ENCODE measurements around the gene SPOP. TPM values are rescaled to one million over a fixed set of nuclear protein-coding genes. Genes with fewer than 3 reads are reported as not detected.
A peak's percentile ranks its signal among the peaks of the same experiment; 100 is the strongest.

Gene SPOP
- total RNA-seq, 1 experiment from 2014 or later = 63.8 TPM

- DNase-seq (ENCODE audit: low read depth) = peak; percentile 34
Measured at GRCh38 chr17:49588726-49589576, 88.9 kb downstream of the SPOP start.

GRCh38 chr17:49588312-49588711 lies 89.6 kb downstream of the SPOP start:
- no peak for DNase-seq (ENCODE audit: low read depth)

GRCh38 chr17:49587366-49588073 lies 90.4 kb downstream of the SPOP start:
- DNase-seq (ENCODE audit: low read depth) = no peak

GRCh38 chr17:49585422-49586027 lies 92.4 kb downstream of the SPOP start:
- DNase-seq (ENCODE audit: low read depth) = no peak

- DNase-seq (ENCODE audit: low read depth) = no peak
Measured at GRCh38 chr17:49583889-49584288, 94.0 kb downstream of the SPOP start.

GRCh38 chr17:49583226-49583625 lies 94.7 kb downstream of the SPOP start:
- no peak for DNase-seq (ENCODE audit: low read depth)

- DNase-seq (ENCODE audit: low read depth) = peak; percentile 73
Measured at GRCh38 chr17:49582789-49583188, 95.1 kb downstream of the SPOP start.

- DNase-seq (ENCODE audit: low read depth) = no peak
Measured at GRCh38 chr17:49582055-49582722, 95.7 kb downstream of the SPOP start.

- DNase-seq (ENCODE audit: low read depth) = no peak
Measured at GRCh38 chr17:49581648-49581998, 96.3 kb downstream of the SPOP start.

- no peak for DNase-seq (ENCODE audit: low read depth)
Measured at GRCh38 chr17:49580981-49581647, 96.8 kb downstream of the SPOP start.

GRCh38 chr17:49580055-49580721 lies 97.7 kb downstream of the SPOP start:
- DNase-seq (ENCODE audit: low read depth) = no peak

GRCh38 chr17:49579522-49579921 lies 98.4 kb downstream of the SPOP start:
- no peak for DNase-seq (ENCODE audit: low read depth)

- DNase-seq (ENCODE audit: low read depth) = no peak
Measured at GRCh38 chr17:49578952-49579500, 98.9 kb downstream of the SPOP start.

- DNase-seq (ENCODE audit: low read depth) = no peak
Measured at GRCh38 chr17:49578414-49578813, 99.5 kb downstream of the SPOP start.

GRCh38 chr17:49577963-49578362 lies 99.9 kb downstream of the SPOP start:
- DNase-seq (ENCODE audit: low read depth) = no peak

- no peak for DNase-seq (ENCODE audit: low read depth)
Measured at GRCh38 chr17:49577650-49577934, 100.3 kb downstream of the SPOP start.

- no peak for DNase-seq (ENCODE audit: low read depth)
Measured at GRCh38 chr17:49576917-49577649, 100.8 kb downstream of the SPOP start.

GRCh38 chr17:49576088-49576916 lies 101.6 kb downstream of the SPOP start:
- no peak for DNase-seq (ENCODE audit: low read depth)

- DNase-seq (ENCODE audit: low read depth) = no peak
Measured at GRCh38 chr17:49575679-49576087, 102.2 kb downstream of the SPOP start, which contains the start of gene NXPH3. NXPH3 (plus strand) TSS chr17:49575871; CDS start chr17:49576220, 349 bp downstream.

All from HT1080 (cell line).